ENCODE measurements around the gene RRBP1.

DNA sequence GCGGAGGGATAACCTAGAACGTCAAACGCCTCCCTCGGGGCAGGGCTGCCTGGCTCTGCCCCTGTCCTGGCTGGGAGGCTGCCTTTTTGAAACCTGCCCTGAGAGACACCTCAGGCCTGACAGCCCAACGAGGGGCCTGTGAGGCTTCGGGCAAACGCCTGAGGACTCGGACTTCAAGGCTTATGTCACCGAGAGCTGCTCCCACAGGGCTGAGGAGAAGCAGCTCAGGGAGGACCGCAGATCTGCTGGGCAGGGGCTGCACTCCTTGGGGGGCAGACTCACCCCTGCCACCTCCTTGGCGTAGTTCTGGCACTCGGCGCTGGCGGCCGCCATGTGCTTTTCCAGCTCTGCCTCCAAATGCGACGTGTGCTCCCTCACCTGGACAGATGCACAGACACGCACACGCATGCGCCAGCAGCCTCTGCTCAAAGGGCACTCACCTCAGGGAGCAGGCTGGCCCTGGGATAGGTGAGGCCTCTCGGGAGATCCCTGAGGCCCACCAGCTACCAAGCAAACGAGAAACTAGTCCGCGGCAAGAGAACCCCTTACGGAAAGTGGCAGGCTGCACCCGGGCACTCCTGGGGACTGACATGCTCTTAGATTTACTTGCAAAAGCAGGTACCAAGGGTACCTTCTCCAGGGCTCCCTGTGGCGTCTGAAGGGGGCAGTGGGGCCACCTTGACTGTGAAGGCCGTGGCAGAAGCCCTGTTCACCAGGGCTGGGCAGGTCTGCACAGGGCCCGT is 62.5 kb downstream of the RRBP1 start:
- TF ChIP-seq, protein P1, sequence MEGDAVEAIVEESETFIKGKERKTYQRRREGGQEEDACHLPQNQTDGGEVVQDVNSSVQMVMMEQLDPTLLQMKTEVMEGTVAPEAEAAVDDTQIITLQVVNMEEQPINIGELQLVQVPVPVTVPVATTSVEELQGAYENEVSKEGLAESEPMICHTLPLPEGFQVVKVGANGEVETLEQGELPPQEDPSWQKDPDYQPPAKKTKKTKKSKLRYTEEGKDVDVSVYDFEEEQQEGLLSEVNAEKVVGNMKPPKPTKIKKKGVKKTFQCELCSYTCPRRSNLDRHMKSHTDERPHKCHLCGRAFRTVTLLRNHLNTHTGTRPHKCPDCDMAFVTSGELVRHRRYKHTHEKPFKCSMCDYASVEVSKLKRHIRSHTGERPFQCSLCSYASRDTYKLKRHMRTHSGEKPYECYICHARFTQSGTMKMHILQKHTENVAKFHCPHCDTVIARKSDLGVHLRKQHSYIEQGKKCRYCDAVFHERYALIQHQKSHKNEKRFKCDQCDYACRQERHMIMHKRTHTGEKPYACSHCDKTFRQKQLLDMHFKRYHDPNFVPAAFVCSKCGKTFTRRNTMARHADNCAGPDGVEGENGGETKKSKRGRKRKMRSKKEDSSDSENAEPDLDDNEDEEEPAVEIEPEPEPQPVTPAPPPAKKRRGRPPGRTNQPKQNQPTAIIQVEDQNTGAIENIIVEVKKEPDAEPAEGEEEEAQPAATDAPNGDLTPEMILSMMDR (IDR thresholded peaks at IDR 0.05): no peak
- TF ChIP-seq POLR2A (IDR thresholded peaks at IDR 0.05): no peak

All from body of pancreas (tissue), 4 donors.